ENCODE measurements around the gene MBNL1. TPM values are rescaled to one million over a fixed set of nuclear protein-coding genes. Genes with fewer than 3 reads are reported as not detected.

MBNL1 gene
- total RNA-seq, 4 donors from 2014 or later: 413 to 774 (median 604) TPM

DNA sequence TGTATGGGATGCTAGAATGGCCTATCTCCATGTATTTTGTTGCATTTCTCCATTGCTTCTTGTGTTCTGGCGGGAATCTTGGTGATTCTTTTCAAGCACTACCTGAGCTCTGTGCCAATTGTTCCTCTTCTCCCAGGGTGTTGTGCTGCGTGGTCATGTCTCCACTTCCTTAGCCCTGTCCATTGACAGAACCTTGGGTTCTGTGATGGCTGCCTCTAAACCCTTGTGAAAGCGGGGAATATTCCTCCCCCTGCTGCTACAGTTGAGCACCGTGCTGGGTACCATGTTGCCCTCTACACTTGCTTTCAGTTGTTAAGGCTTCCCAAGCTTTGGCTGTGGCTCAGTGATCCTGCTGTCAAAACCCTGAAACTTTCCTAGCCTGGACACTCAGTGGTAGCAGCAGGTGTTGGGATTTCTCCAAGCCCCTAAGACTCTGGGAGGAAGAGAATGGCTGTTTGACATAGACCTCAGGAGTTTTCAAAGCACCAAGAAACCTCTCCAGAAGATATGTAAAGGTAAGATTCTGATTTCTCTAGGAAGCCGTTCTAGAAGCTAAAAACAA is 69.5 kb downstream of the MBNL1 start:
- TF ChIP-seq, protein P1, sequence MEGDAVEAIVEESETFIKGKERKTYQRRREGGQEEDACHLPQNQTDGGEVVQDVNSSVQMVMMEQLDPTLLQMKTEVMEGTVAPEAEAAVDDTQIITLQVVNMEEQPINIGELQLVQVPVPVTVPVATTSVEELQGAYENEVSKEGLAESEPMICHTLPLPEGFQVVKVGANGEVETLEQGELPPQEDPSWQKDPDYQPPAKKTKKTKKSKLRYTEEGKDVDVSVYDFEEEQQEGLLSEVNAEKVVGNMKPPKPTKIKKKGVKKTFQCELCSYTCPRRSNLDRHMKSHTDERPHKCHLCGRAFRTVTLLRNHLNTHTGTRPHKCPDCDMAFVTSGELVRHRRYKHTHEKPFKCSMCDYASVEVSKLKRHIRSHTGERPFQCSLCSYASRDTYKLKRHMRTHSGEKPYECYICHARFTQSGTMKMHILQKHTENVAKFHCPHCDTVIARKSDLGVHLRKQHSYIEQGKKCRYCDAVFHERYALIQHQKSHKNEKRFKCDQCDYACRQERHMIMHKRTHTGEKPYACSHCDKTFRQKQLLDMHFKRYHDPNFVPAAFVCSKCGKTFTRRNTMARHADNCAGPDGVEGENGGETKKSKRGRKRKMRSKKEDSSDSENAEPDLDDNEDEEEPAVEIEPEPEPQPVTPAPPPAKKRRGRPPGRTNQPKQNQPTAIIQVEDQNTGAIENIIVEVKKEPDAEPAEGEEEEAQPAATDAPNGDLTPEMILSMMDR (IDR thresholded peaks at IDR 0.05; ENCODE audit: low read depth): no peak

GRCh38 chr3:152339881-152340505 is 71.3 kb downstream of the MBNL1 start:
- TF ChIP-seq, protein P1 (IDR thresholded peaks at IDR 0.05; ENCODE audit: low read depth): no peak

GRCh38 chr3:152345233-152345632 is 76.5 kb downstream of the MBNL1 start:
- TF ChIP-seq, protein P1 (IDR thresholded peaks at IDR 0.05; ENCODE audit: low read depth): no peak

DNA sequence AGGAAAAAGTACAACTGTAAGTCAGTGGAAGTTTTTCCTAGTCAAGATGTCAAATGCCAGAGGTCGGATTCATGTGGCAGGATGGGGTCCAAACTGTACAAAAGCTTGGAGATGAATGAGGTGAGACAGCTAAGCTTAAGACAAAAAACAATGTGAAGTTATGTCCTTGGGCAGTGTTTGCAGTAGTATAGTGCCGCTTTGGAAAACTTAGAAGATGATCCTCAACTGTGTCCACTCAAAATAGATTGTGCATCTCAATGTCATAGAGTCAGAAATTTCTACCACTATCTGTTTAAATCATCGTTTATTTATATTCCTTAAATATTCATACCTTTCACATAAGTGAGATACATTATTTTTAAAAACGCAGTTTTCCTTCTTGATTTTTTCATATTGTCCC is 77.3 kb downstream of the MBNL1 start:
- TF ChIP-seq, protein P1 (IDR thresholded peaks at IDR 0.05; ENCODE audit: low read depth): no peak

GRCh38 chr3:152346740-152347139 is 78.0 kb downstream of the MBNL1 start:
- TF ChIP-seq, protein P1 (IDR thresholded peaks at IDR 0.05; ENCODE audit: low read depth): no peak

DNA sequence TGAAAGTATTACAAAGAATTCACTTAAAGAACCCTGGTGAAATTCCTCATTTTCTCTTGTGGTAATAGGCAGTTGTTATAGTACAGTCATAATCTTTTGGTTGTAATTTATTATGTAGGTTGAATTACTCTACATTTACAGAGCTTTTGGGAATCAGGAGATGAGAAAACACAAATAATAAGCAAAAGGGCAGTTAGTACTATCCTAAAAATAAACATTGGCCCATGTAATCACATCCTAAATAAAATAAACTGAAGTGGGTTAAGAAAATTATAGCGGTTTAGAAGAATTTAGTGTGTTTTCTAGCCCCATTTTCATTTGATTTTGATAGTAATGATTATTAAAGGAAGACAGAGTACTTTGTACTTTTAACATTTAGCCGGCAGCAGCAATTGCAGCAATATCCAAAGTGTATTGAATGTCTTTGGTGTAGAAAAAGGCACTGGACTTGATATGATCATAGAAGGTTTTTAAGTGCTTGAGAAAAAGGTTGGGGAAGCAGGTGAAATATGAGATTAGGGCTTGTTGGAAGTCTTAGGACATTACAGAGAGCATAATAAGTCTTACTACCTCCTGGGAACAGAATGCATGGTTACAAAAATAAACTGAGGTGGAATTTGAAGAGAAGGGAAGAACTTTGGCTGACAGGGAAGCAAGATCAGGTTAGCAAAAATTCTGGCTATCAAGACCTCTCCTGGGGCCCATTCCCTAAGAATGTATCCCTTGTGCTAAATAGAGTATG is 79.9 kb downstream of the MBNL1 start:
- TF ChIP-seq, protein P1 (IDR thresholded peaks at IDR 0.05; ENCODE audit: low read depth): no peak

DNA sequence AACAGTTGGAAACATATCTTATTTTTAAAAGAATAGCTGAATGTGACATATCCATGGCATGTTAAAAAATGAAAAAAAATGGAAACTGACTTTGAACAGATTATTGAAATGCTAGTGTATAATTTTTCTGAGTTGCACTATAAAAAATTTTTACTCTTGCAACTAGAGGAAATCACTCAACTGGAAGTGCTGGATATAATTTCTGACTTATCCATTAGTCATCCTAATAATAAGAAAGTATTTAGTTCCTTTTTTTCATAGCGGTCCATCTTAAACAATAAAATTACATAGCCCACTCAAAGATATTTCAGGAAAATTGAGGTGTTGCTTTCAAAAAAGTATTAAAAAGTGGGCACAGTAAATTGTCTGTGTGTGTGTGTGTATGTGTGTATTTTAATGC is 80.7 kb downstream of the MBNL1 start:
- TF ChIP-seq, protein P1 (IDR thresholded peaks at IDR 0.05; ENCODE audit: low read depth): no peak
